Peyer's patch (tissue), 4 donors: ENCODE measurements around the gene CHST11.

Experiments used
- CTCF ChIP-seq, 6 experiments: fragments of 450-650 bp in 4 of 6; fragments of 200-600 bp in 2 of 6; sonication (generic) in 1 of 6; IDR thresholded peaks; one replicate each; pipeline ENCODE4 v1.5.1; 2017 to 2019; ENCODE audit warnings: antibody characterized with exemption in 6 of 6, mild to moderate bottlenecking in 3 of 6, moderate library complexity in 1 of 6
- POLR2A ChIP-seq, 2 donors: fragments of 450-650 bp; IDR thresholded peaks; one replicate each; pipeline ENCODE4 v1.5.1; 2017; ENCODE audit warnings: antibody characterized with exemption in 2 of 2, mild to moderate bottlenecking in 2 of 2, moderate library complexity in 2 of 2

GRCh38 chr12:104590022-104590421 lies 133.3 kb downstream of the CHST11 start:
- TF ChIP-seq CTCF (IDR thresholded peaks at IDR 0.05) (no peak), POLR2A (IDR thresholded peaks at IDR 0.05) (no peak)
